GM18526 (cell line): ENCODE data around the gene FKBP1A.

Experiments
- POLR2A ChIP-seq: IDR thresholded peaks from 3 replicates; pipeline ENCODE4 v1.6.1; 2011; ENCODE audit not compliant: insufficient read length; ENCODE audit errors: extremely low read depth

The FKBP1A gene

DNA sequence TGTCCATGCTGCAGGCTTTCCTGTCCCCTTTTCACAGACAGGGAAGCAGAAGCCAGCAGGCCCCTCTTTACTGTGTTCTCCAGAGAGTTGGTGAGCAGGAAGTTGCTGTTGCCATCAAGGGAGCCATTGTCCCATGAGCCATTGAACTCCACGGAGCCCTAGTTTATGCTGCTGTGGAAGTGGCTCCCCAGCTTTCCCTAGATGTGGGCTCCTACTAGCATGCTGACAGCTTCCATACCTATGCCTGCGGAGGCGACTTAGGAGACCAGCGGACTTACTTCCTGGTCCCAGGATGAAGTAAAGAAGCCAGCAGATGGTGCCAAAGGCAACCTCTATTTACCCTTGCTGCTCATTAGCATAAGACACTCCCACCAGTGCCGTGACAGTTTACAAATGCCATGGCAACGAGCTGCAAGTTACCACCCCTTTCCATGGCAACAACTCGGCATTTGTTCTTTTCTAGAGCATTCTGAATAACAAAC is 30.8 kb upstream of the FKBP1A start:
- no peak for TF ChIP-seq POLR2A

DNA sequence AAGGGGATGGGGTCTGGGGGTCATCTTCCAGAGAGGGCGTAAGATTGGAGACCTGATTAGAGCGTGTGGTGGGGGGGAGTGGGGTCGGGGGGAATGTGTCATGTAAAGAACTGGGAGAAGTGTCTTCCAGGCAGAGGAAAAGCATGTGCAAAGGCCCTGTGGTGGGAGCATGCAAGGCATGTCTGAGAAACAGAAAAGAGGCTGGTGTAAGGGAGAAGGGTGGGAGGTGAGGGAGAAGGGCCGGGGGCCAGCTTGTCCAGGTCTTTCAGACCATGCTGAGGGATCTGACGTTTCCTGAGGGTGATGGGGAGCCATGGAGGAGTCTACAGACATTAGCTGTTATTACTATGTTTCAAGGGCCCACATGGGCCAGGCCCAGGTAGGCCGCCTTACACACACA is 30.4 kb upstream of the FKBP1A start:
- TF ChIP-seq POLR2A, result no peak

DNA sequence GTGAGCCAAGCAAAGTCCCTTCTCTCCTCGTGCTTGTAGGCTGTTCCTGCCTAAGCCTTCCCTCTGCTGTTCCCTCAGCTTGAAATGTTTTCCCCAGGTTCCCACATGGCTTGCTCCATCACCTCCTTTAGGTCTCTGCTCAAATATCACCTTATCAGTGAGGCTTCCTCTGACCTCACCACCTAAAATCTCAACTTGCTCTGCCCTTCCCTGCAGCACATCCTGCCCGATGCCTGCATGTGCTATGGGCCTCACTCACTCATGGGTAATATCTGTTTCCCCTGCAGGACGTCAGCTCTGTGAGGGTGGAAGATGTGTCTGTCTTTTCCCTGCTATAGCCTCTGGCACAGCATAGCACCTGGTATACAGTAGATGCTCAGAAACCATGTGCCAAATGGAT is 29.9 kb upstream of the FKBP1A start:
- no peak for TF ChIP-seq POLR2A

DNA sequence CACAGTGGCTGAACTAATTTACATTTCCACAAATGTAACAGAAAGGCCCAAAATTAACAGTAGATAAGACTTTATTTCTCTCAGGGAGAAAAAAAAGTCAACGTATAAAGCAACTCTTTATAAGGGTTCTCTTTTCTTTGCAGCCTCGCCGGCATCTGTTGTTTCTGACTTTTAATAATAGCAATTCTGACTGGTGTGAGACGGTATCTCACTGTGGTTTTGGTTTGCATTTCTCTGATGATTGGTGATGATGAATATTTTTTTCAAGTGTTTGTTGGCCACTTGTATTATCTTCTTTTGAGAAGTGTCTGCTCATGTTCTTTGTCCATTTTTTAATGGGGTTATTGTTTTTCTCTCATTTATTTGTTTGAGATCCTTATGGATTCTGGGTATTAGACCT is 27.2 kb upstream of the FKBP1A start:
- no peak for TF ChIP-seq POLR2A

DNA sequence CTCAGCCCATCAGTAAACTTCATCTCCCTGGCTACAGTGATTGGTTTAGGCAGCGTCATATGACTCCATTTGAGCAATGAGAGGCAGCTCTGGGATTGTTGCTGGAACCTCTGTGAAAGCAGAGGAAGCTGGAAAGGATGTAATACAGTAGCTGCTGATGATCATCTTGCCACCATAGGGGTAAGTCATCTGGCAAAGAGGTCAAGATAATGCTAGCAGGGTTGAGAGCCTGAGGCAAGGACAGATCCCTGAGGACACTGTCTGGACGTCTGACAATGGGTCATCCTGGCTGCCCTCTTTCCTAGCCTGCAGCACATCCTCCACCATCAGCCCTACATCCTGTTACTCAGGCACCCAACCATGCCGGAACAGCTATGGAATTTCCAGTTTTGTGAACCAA is 25.5 kb upstream of the FKBP1A start:
- TF ChIP-seq POLR2A, result no peak

DNA sequence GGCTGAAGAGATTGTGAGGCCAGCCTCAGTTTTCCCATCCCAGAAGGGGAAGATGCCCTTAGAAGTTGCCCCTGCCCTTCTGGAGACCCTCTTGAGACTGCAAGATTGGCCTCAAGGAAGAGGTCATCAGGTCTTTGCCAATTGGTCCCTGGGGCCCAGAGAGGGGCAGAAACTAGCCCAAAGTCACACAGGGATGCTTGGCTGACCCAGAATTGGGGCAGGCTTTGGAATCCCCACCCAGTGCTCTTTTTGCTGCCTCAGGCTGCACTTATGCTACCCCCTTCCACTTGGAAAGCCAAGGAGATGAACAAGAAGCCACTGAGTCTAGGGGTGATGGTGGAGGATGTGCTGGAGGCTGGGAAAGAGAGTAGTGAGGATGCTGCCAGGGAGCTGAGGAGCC is 24.9 kb upstream of the FKBP1A start:
- TF ChIP-seq POLR2A, result no peak

DNA sequence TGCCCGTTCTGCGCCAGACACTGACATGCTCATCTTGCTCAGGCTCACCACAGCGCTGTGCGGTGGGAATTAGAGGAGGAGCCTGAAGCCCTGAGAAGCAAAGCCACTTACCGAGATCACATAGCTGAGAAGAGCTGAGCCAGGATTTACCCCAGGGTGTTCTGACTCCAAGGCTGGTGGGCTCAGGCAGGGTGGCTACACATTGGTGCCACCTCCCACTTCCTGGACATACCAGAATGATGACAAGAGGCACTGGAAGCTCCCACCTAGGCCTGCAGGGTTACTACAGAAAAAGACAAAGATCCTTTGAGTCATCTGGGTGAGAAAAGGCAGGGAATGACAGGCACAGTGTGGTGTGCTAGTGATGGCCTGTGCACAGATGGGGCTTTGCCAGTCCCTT is 24.4 kb upstream of the FKBP1A start:
- TF ChIP-seq POLR2A, result no peak

DNA sequence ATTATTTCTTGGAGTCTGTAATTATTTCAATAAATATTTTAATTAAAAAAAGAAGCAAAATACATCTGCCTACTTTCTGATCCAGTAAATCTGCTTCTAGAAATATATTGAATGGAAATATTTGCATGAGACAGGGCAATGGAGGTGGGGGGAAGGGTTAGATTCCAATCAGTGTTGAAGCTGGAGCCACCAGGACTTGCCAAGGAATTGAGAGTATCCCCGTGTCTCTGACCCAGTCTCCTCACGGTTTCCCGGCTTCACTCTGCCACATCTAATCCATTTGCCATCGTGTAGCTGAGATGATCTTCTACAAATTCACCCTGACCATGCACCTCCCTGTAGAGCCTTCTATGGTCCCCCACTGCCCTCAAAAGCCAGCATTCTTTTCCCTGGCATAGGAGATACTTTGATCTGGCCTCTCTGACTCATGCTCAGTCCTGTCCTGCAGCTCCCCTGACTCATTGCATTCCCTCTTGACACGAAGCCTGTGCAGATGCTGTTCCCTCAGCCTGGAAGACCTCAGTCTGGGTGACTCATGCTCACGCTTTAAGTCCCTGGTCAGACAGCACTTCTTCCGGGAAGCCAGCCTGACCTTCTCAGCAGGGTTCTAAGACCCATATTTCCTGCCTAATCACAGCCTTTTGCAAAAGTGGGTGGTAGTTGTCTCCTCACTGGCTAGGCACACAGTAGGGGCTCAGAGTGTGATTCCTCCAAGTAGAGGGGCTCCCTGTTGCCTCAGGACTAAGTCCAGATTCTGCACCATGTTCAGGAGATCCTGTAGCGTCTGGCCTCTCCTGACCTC is 23.0 kb upstream of the FKBP1A start:
- no peak for TF ChIP-seq POLR2A

DNA sequence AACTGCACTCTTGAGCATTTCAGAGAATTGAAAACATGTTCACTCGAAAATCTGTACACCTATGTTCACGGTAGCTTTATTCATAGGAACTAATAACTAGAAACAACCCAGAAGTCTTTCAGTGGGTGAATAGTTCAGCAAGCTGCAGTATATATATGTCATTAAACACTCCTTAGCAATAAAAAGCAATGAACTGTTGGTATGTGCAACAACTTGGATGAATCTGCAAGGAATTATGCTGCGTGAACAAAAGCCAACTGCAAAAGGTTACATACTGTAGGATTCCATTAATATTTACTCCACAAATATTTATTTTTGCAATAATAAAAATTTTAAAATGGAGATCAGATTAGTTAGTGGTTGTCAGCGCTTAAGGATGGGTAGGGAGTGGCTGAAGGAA is 22.1 kb upstream of the FKBP1A start:
- no peak for TF ChIP-seq POLR2A

DNA sequence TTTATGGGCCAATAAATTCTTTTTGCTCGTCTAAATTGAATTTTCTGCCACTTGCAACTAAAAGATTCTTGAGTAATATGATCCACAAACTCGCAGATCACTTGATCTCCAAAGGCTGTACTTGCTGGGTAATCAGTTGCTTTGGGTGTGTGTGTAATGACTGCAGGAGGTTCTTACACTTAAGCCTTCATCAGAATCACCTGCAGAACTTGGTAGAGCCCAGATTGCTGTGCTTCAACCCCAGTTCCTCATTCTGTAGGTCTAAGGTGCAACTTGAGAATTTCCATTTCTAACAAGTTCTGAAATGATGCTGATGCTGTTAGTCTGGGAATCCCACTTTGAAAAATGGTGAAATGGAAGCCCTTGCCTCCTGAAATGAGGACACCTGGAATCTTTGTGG is 12.9 kb upstream of the FKBP1A start:
- no peak for TF ChIP-seq POLR2A

DNA sequence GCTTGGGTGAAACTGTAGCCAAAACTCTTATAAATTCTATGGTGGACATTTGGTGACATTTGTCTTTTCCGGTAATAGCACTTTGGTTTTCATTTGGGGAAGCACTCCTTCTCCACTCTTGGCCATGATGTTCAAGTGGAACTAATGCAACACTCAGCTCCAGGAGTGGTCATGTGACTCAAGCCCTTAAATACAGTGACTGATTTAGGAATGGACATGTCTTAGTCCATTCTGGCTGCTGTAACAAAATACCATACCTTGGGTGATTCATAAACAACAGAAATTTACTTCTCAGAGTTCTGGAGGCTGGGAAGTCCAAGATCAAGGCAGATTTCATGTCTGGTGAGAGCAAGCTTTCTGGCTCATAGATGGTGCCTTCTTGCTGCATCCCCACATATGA is 10.8 kb upstream of the FKBP1A start:
- no peak for TF ChIP-seq POLR2A

DNA sequence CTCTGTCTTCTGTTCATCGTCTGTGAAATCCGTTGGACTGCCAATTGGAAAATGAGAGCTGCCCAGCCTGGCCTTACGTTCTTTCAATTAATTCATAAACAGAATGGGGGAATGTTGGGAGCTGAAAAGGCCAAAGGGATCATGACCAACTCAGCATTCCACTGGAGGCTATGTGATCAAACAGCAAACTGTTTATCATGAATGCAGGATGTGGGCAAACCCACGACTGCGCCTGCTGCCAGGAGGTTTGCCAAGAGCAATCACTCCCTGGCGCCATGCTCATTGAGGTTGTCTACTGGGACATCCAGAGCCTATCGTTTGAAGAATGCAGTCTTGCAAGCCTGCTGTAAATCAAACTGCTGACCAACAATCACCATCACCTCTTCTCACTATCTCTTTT is 9.3 kb upstream of the FKBP1A start:
- TF ChIP-seq POLR2A, result no peak

DNA sequence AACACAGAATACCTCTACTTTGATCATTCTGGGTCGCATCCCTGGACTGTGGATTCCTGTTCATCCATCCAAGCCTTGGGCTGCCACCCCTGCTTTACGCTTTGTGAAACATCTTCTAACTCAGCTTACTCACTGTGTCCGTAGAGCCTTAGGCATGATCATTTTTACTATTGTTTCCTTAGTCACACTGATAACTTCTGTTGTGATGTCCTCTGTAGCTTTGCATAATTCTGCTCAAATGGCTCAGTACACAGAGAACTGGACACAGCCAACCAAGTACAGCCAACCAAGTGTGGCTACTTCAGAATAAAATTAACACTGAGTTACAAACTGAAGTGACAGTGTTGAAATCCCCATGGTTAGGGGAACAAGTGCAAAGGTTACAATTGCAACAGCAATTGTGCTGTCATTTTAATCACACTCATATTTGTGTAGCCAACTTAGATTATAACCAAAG is 8.6 kb upstream of the FKBP1A start:
- TF ChIP-seq POLR2A, result no peak

DNA sequence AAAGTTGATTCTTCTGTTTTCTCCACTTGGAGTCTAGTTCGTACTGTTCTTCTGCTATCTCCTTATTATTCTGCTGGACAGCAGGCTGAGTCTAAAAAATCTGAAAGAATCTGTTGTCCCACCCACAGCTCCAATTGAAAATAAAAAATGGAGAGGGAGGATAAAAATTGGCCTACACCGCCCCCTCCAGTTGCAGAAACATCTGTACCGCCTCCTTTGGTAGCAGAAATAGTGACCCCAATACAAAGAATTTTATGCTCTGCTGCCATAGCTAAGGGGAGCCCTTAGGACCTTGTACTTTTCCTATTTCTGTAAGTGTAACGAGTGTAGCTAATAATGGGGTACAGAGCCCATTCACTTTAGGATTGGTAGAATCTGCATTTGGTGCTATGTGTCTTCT is 4.9 kb upstream of the FKBP1A start:
- no peak for TF ChIP-seq POLR2A

DNA sequence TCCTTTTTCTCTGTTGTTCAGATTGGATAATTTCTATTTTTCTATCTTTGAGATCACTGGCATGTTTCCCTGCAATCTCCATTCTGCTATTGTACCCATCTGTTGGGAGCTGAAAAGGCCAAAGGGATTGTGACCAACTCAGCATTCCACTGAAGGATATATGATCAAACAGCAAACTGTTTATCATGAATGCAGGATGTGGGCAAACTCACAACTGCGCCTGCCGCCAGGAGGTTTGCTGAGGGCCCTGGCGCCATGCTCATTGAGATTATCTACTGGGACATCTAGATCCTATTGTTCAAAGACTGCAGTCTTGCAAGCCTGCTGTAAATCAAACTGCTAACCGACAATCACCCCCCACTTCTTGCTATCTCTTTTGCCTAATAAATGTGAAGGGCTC is 3.8 kb upstream of the FKBP1A start:
- TF ChIP-seq POLR2A, result no peak

DNA sequence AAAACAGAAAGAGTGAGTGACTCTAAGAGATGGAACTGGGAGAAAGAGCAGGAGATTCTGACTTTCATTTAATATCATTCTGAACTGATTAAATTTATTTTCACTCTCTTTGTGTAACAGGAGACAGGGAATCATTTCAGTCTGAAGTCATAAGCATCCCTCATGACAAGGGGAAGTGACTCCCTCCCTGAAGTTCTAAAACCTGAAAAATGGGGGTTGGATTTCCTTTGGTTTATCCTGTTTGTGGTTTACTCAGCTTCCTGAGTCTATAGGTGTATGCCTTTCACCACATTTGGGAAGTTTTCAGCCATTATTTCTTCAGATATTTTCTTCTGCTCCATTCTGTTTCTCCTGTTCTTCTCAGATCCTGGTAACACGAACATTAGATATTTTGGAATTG is 3.4 kb upstream of the FKBP1A start:
- no peak for TF ChIP-seq POLR2A

DNA sequence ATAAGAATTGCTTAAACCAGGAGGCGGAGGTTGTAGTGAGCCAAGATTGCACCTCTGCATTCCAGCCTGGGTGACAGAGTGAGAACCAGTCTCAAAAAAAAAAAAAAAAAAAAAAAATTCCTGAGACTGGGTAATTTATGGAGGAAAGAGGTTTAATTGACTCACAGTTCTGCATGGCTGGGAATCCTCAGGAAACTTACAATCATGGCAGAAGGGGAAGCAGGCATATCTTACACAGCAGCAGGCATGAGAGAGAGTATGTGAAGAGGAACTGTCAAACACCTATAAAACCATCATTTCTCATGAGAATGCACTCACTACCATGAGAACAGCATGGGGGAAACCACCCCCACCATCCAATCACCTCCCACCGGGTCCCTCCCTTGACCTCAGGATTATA is 1.8 kb upstream of the FKBP1A start:
- TF ChIP-seq POLR2A, result no peak
